Measurements from ENCODE around the gene BST2. TPM values are rescaled to one million over a fixed set of nuclear protein-coding genes. Genes with fewer than 3 reads are reported as not detected.

Gene BST2, protein sequence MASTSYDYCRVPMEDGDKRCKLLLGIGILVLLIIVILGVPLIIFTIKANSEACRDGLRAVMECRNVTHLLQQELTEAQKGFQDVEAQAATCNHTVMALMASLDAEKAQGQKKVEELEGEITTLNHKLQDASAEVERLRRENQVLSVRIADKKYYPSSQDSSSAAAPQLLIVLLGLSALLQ
- 8.7 and 26.3 TPM in 2 replicates for total RNA-seq

DNA sequence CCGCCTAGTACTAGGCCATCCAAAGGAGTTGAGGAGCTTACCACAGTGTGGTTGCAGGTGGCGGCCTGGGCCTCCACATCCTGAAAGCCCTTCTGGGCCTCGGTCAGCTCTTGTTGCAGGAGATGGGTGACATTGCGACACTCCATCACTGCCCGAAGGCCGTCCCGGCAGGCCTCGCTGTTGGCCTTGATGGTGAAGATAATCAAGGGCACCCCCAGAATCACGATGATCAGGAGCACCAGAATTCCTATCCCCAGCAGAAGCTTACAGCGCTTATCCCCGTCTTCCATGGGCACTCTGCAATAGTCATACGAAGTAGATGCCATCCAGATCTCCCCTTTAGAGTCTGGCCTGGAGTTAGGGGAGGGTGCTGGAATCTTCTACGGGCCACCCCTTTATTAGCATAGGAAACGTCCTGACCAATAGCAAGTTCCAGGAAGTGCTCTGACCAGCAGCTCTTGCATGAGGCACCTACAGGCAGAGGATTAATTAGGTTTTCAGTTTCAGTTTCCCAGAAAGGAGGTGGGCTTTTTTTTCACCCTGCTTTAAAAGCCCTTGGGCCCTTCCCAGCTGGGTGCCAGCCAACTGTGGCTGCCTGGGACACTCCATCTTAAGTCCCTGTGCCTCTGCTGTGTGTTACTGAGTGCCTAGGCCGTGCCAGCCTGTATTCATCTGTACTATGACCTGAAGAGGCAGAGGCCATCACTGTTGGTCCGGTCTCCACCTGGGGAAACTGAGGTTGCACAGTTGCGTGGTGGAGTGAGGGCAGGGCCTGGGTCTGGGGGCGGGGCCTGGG lies at the start of gene BST2:
TSS of gene BST2 (minus strand) at position 381 of the 796 bp plus-strand sequence. CDS start at position 326, 55 bp downstream.

DNA sequence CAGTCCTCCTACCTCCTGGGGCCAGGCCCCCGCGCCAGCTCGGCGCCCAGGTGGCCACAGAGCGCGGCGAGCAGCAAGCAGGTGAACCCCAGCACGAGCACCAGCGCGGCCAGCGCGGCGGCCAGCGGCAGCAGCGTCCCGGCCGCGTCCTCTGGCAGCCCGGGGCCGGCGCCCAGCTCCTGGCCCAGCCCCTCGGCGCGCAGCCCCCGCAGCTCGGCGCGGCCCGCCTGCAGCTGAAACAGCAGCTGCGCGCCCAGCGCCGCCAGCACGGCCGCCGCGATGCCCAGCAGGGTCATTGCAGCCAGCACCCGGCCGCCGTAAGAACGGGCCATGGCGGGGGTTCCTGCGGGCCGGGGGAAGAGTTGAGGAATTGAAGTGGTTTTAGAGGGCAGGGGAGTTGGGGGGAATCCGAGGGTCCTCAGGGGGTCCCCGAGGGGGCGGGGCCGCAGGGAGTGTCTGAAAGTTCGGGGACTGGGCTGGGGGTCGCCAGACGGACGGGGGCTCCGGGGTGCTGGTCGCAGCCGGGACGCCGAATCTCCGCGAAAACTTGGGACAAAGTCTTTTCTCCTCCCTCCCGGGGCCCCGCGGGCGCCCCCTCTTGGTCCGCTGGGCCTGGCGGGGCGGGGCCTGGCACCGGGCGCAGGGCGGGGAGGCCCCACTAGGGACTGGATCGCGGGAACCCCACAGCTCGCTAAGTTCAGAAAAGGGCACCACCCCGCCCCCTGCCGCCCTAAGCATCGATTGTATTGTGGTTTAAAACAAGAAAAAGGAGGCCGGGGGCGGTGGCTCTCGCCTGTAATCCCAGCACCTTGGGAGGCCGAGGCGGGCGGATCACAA lies 42.9 kb upstream of the BST2 start, which contains the start of gene TMEM221:
TSS of gene TMEM221 (minus strand) at position 538 of the 837 bp plus-strand sequence. CDS start at position 332, 206 bp downstream.

DNA sequence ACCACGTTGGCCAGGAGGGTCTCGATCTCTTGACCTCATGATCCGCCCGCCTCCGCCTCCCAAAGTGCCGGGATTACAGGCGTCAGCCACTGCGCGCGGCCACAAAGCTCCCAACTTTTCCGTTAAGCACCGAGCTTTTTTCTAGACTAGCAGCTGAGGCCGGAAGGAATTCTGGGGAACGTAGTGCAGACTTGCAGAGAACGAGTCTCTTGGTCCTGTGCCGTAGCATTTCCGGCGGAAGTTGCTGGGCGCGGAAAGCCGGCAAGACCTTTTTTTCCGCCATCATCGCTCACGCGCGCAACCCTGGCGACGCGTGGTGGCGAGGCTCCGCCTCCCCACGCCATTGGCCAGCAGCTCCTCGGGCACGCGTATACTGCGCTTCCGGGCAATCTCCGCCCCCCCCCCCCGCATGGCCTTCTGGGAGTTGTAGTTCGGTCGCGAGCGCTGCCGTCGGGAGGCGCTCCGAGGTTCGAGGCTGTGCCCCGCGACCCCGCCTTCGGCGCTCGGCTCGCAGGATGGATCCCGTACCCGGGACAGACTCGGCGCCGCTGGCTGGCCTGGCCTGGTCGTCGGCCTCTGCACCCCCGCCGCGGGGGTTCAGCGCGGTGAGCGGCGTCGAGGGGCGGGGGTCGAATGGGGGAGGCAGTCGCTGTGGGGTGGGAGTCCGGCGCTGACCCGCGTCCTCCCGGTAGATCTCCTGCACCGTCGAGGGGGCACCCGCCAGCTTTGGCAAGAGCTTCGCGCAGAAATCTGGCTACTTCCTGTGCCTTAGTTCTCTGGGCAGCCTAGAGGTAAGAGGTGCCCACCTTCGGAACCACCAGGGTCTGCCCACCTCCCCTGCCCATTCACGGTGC lies 14.4 kb upstream of the BST2 start, which contains the start of gene MVB12A:
TSS of gene MVB12A (plus strand) at position 427 of the 854 bp plus-strand sequence. CDS start at position 516, 89 bp downstream.

DNA sequence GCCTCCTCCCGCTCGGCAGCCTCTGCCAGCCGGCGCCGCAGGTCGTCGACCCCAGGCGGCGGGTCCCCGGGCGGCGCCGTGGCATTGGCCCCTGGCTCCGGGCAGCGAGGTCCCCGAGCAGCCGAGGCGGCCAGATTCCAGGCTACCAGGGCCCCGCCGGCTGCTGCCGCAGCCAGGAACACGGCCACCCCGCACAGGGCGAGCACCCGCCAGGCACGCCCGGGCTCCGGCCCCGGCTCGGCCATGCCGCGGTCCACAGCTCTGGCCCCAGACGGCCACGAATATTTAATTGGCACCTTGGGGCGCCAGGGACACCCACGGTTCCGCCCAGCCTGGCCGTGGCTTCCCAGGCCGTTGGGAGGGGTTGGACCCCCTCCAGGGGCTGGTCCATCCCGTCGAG lies 11.5 kb downstream of the BST2 start, which contains the start of gene CCDC194:
TSS of gene CCDC194 (minus strand) at position 283 of the 400 bp plus-strand sequence. CDS start at position 245, 38 bp downstream.

DNA sequence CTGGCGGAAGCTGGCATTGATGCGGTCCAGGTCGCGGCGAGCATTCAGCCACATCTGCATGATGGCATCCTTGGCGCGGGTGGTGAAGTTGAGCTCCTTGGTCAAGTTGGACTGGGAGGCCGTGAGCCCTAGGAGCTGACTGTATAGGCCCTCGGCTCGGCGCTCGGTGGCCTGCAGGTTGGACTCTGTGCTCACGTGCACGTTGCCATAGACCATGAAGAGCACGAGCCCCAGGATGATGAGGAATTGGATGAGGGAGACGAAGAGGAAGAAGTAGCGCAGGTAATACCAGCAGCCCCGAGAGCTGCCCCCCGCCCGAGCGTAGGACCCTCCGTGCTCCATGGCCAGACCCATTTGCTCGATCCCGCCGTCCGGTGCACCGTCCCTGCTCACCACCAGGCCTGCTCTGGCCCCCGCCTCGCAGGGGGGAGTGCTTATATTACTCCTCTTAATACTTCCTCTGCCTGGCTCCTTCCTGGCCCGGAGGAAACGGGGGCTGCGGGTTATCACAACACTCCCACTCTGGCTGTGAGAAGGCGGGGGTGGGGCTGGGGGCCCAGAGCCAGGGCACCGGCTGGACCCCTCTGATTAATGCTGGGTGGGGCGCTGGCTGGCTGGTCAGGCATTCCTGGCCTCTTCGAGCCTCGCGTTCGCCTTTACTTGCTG lies 28.4 kb downstream of the BST2 start, which contains the start of gene PLVAP:
TSS of gene PLVAP (minus strand) at position 408 of the 666 bp plus-strand sequence. CDS start at position 354, 54 bp downstream.

Other genes with a start within 250 kb of the BST2 start
- gene USE1, start 190.3 kb downstream of the BST2 start, total RNA-seq, result 10.0 and 19.8 TPM in 2 replicates
- 1.4 and 3.0 TPM in 2 replicates for gene OCEL1, start 179.4 kb downstream of the BST2 start, total RNA-seq
- 97.4 and 175 TPM in 2 replicates for gene NR2F6, start 159.7 kb downstream of the BST2 start, total RNA-seq
- under 0.01 TPM in 1 of 2 replicates, not detected in the other for gene USHBP1, start 140.9 kb downstream of the BST2 start, total RNA-seq
- gene BABAM1, start 138.2 kb downstream of the BST2 start, total RNA-seq, result 37.7 and 97.6 TPM in 2 replicates
- under 0.01 and 0.72 TPM in 2 replicates for gene ANKLE1, start 123.7 kb downstream of the BST2 start, total RNA-seq
- 11.1 and 11.6 TPM in 2 replicates for gene ABHD8, start 102.2 kb downstream of the BST2 start, total RNA-seq
- 46.3 and 58.0 TPM in 2 replicates for gene MRPL34, start 99.8 kb downstream of the BST2 start, total RNA-seq
- gene DDA1, start 96.1 kb downstream of the BST2 start, total RNA-seq, result 10.4 and 11.1 TPM in 2 replicates
- gene ANO8, start 70.8 kb downstream of the BST2 start, total RNA-seq, result 4.8 and 4.9 TPM in 2 replicates
- 20.5 and 71.6 TPM in 2 replicates for gene GTPBP3, start 68.1 kb downstream of the BST2 start, total RNA-seq
- not detected in 2 replicates for gene PLVAP, start 28.3 kb downstream of the BST2 start, total RNA-seq
- not detected in 2 replicates for gene CCDC194, start 11.4 kb downstream of the BST2 start, total RNA-seq
- 46.0 and 47.2 TPM in 2 replicates for gene MVB12A, start 14.4 kb upstream of the BST2 start, total RNA-seq
- under 0.01 and 0.24 TPM in 2 replicates for gene TMEM221, start 43.0 kb upstream of the BST2 start, total RNA-seq
- not detected in 2 replicates for gene NXNL1, start 55.3 kb upstream of the BST2 start, total RNA-seq
- gene SLC27A1, start 64.9 kb upstream of the BST2 start, total RNA-seq, result 15.3 and 15.7 TPM in 2 replicates
- 90.8 and 105 TPM in 2 replicates for gene PGLS, start 106.0 kb upstream of the BST2 start, total RNA-seq
- 74.0 and 93.0 TPM in 2 replicates for gene COLGALT1, start 150.0 kb upstream of the BST2 start, total RNA-seq

Measured in tracheal epithelial cell (primary cell).